Measurements from ENCODE around the gene TEX101.

TEX101 gene

GRCh38 chr19:43395561-43395960 lies 19.1 kb upstream of the TEX101 start:
- no peak overlapping the region for H3K4me3 ChIP-seq (ENCODE audit: low read length)

GRCh38 chr19:43406297-43406696 lies 8.4 kb upstream of the TEX101 start:
- Histone ChIP-seq H3K27ac (ENCODE audit: low read depth, low read length) (no peak overlapping the region), H3K9me3 (ENCODE audit: control insufficient read depth, insufficient read depth, low read length) (no peaks in the 10 kb centered on the region), H3K4me1 (ENCODE audit: control insufficient read depth, low read length) (no peaks in the 10 kb centered on the region), H3K9me2 (replicated peaks; ENCODE audit: control insufficient read depth, low read length) (no peaks in the 10 kb centered on the region), H3K4me2 (ENCODE audit: low read length) (no peak overlapping the region), H3K4me3 (ENCODE audit: low read length) (no peak overlapping the region), H3K79me2 (ENCODE audit: control insufficient read depth, low read length) (no peaks in the 10 kb centered on the region), H4K20me1 (ENCODE audit: control insufficient read depth, insufficient read depth, low read depth, low read length) (no peaks in the 10 kb centered on the region), H3F3A (ENCODE audit: control insufficient read depth, insufficient read depth) (no peaks in the 10 kb centered on the region), H3K27me3 (ENCODE audit: control insufficient read depth, low read length) (no peaks in the 10 kb centered on the region), H3K36me3 (ENCODE audit: control insufficient read depth, low read length) (no peaks in the 10 kb centered on the region)
- TF ChIP-seq CTCF (IDR thresholded peaks at IDR 0.05; ENCODE audit: low read depth, low read length, poor library complexity, severe bottlenecking): no peak
- no peak for TF ChIP-seq EZH2phosphoT487 (IDR thresholded peaks at IDR 0.05; ENCODE audit: borderline replicate concordance, low read length)

More at GRCh38 chr19:43395561-43395960, 19.1 kb upstream of the TEX101 start:
- Histone ChIP-seq H4K20me1 (ENCODE audit: control insufficient read depth, insufficient read depth, low read depth, low read length) (no peaks in the 10 kb centered on the region), H3K4me1 (ENCODE audit: control insufficient read depth, low read length) (no peaks in the 10 kb centered on the region), H3K4me2 (ENCODE audit: low read length) (no peak overlapping the region), H3K9me2 (replicated peaks; ENCODE audit: control insufficient read depth, low read length) (no peaks in the 10 kb centered on the region), H3K27me3 (ENCODE audit: control insufficient read depth, low read length) (no peaks in the 10 kb centered on the region), H3K27ac (ENCODE audit: low read depth, low read length) (no peak overlapping the region), H3K79me2 (ENCODE audit: control insufficient read depth, low read length) (no peaks in the 10 kb centered on the region), H3K36me3 (ENCODE audit: control insufficient read depth, low read length) (no peaks in the 10 kb centered on the region), H3K9me3 (ENCODE audit: control insufficient read depth, insufficient read depth, low read length) (no peaks in the 10 kb centered on the region), H3F3A (ENCODE audit: control insufficient read depth, insufficient read depth) (no peaks in the 10 kb centered on the region)
- TF ChIP-seq CTCF (IDR thresholded peaks at IDR 0.05; ENCODE audit: low read depth, low read length, poor library complexity, severe bottlenecking) (no peak), EZH2phosphoT487 (IDR thresholded peaks at IDR 0.05; ENCODE audit: borderline replicate concordance, low read length) (no peak)

- Histone ChIP-seq H3K4me1 (ENCODE audit: control insufficient read depth, low read length) (no peaks in the 10 kb centered on the region), H3K79me2 (ENCODE audit: control insufficient read depth, low read length) (no peaks in the 10 kb centered on the region), H4K20me1 (ENCODE audit: control insufficient read depth, insufficient read depth, low read depth, low read length) (no peaks in the 10 kb centered on the region), H3K9me2 (replicated peaks; ENCODE audit: control insufficient read depth, low read length) (no peaks in the 10 kb centered on the region), H3K4me2 (ENCODE audit: low read length) (no peak overlapping the region), H3K9me3 (ENCODE audit: control insufficient read depth, insufficient read depth, low read length) (no peaks in the 10 kb centered on the region), H3K27ac (ENCODE audit: low read depth, low read length) (no peak overlapping the region), H3K27me3 (ENCODE audit: control insufficient read depth, low read length) (no peaks in the 10 kb centered on the region), H3K4me3 (ENCODE audit: low read length) (no peak overlapping the region), H3F3A (ENCODE audit: control insufficient read depth, insufficient read depth) (no peaks in the 10 kb centered on the region), H3K36me3 (ENCODE audit: control insufficient read depth, low read length) (no peaks in the 10 kb centered on the region)
- TF ChIP-seq CTCF (IDR thresholded peaks at IDR 0.05; ENCODE audit: low read depth, low read length, poor library complexity, severe bottlenecking): no peak
- TF ChIP-seq EZH2phosphoT487 (IDR thresholded peaks at IDR 0.05; ENCODE audit: borderline replicate concordance, low read length): no peak
Observed at GRCh38 chr19:43407416-43408005, 7.2 kb upstream of the TEX101 start.

Measured in DOHH2 (cell line).